K562 (cell line): ENCODE results near the gene SLC25A33.

Experiments
- MIER1 ChIP-seq: fragments of 450-650 bp; IDR thresholded peaks from 2 replicates; pipeline ENCODE4 v1.6.1; 2016; ENCODE audit warnings: antibody characterized with exemption, mild to moderate bottlenecking, low read depth
- POLR2AphosphoS5 ChIP-seq: IDR thresholded peaks from 2 replicates; pipeline ENCODE4 v1.6.1; 2011; ENCODE audit warnings: mild to moderate bottlenecking, low read depth, low read length, moderate library complexity; ENCODE audit not compliant: control insufficient read depth, insufficient read depth
- TCF7L2 ChIP-seq: fragments of 150-350 bp; IDR thresholded peaks from 2 replicates; pipeline ENCODE4 v1.6.1; 2016; ENCODE audit warnings: low read depth, mild to moderate bottlenecking, low read length, moderate library complexity
- ZHX1 ChIP-seq: fragments of 150-350 bp; conservative IDR thresholded peaks from 2 replicates; pipeline ENCODE4 v1.6.1; 2014; ENCODE audit warnings: low read length
- TF ChIP-seq, protein P1 (sequence below), 3 experiments: IDR thresholded peaks in 2 of 3; conservative IDR thresholded peaks in 1 of 3; 2 replicates each; pipeline ENCODE4 v1.5.1; 2011 to 2012; ENCODE audit warnings: low read length in 3 of 3, mild to moderate bottlenecking in 3 of 3, control low read depth in 2 of 3, improper control_type of control experiment in 1 of 3, inconsistent platforms in 1 of 3, low read depth in 1 of 3, mixed read lengths in 1 of 3, moderate library complexity in 1 of 3; ENCODE audit not compliant: insufficient read depth in 2 of 3

- TF ChIP-seq POLR2AphosphoS5 (no peak), MIER1 (no peak), ZHX1 (no peak), TCF7L2 (no peak)
- TF ChIP-seq, protein P1, sequence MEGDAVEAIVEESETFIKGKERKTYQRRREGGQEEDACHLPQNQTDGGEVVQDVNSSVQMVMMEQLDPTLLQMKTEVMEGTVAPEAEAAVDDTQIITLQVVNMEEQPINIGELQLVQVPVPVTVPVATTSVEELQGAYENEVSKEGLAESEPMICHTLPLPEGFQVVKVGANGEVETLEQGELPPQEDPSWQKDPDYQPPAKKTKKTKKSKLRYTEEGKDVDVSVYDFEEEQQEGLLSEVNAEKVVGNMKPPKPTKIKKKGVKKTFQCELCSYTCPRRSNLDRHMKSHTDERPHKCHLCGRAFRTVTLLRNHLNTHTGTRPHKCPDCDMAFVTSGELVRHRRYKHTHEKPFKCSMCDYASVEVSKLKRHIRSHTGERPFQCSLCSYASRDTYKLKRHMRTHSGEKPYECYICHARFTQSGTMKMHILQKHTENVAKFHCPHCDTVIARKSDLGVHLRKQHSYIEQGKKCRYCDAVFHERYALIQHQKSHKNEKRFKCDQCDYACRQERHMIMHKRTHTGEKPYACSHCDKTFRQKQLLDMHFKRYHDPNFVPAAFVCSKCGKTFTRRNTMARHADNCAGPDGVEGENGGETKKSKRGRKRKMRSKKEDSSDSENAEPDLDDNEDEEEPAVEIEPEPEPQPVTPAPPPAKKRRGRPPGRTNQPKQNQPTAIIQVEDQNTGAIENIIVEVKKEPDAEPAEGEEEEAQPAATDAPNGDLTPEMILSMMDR (IDR thresholded peaks at IDR 0.05 in 2 of 3, conservative IDR thresholded peaks at IDR 0.05 in 1 of 3; ENCODE audit: insufficient read depth in 2 of 3, low read depth in 1 of 3, low read length in 3 of 3), result no peak
Observed at GRCh38 chr1:9577423-9577822, 38.2 kb downstream of the SLC25A33 start.
